ENCODE data around the gene BCL2L14. TPM values are rescaled to one million over a fixed set of nuclear protein-coding genes. Genes with fewer than 3 reads are reported as not detected.

Gene BCL2L14
- polyA plus RNA-seq, 1 of the 3 experiments (the other 2 are of a cell fraction) = not detected

GRCh38 chr12:12115514-12115913 is 44.8 kb downstream of the BCL2L14 start:
- H3K27me3 ChIP-seq (ENCODE audit: insufficient read depth) = no peaks in the 10 kb centered on the region
- H3F3A ChIP-seq (replicated peaks; ENCODE audit: insufficient read depth) = peaks cover 4% of the 10 kb centered on the region
- H4K20me1 ChIP-seq (ENCODE audit: insufficient read depth) = no peaks in the 10 kb centered on the region
- no peak for TF ChIP-seq EP300 (IDR thresholded peaks at IDR 0.05; ENCODE audit: borderline replicate concordance in 1 of 2, low read depth in 1 of 2, low read length in 1 of 2)
- no peak for TF ChIP-seq PBX3 (IDR thresholded peaks at IDR 0.05)
- no peak for TF ChIP-seq SIN3A (IDR thresholded peaks at IDR 0.05; ENCODE audit: borderline replicate concordance, low read depth, low read length)
- no peak for TF ChIP-seq RFX5 (IDR thresholded peaks at IDR 0.05; ENCODE audit: low read length)
- no peak for TF ChIP-seq SMC3 (IDR thresholded peaks at IDR 0.05; ENCODE audit: low read depth, low read length)
- no peak for TF ChIP-seq NFIC (IDR thresholded peaks at IDR 0.05; ENCODE audit: borderline replicate concordance)
- no peak for TF ChIP-seq FOXM1 (IDR thresholded peaks at IDR 0.05; ENCODE audit: low read depth)
- TF ChIP-seq NRF1 (IDR thresholded peaks at IDR 0.05; ENCODE audit: low read depth, low read length) = no peak
- TF ChIP-seq CHD2 (IDR thresholded peaks at IDR 0.05; ENCODE audit: low read length, partially characterized antibody) = no peak
- no peak for TF ChIP-seq ZBTB33 (IDR thresholded peaks at IDR 0.05; ENCODE audit: borderline replicate concordance, low read depth)
- no peaks in the 10 kb centered on the region for H3K79me2 ChIP-seq (ENCODE audit: insufficient read depth)
- H3K9me3 ChIP-seq = no peaks in the 10 kb centered on the region
- no peak overlapping the region for H3K27ac ChIP-seq (ENCODE audit: low read depth in 2 of 2, low read length in 1 of 2)
- no peak overlapping the region for H3K9ac ChIP-seq
- peaks cover 31 to 46% of the 10 kb centered on the region in 2 experiments for H3K36me3 ChIP-seq (replicated peaks in 1 of 2; ENCODE audit: control insufficient read depth in 1 of 2, insufficient read depth in 2 of 2, low read length in 1 of 2)
- ChIA-PET POLR2A (interaction anchor here (0.9 kb wide), 1 partner anchor 151 kb away, joined by 3 read pairs; the partner anchor contains the start of gene LRP6), CTCF (interaction anchor here (1.3 to 1.5 kb wide), 2 partner anchors 34 to 212 kb away, joined by 3 to 4 read pairs; no protein-coding TSS in a partner anchor)
- 94% methylated on average over 4 of the region's 4 CpGs for WGBS (ENCODE audit: low lambda C conversion rate)
- H3K9me2 ChIP-seq = no peaks in the 10 kb centered on the region
- H3K4me2 ChIP-seq = no peak overlapping the region
- H3K4me1 ChIP-seq (ENCODE audit: control insufficient read depth in 1 of 2, insufficient read depth in 2 of 2, low read depth in 1 of 2, low read length in 1 of 2) = no peaks in the 10 kb centered on the region; a peak in 1 of 4 replicates
- no peak for DNase-seq
- H2AFZ ChIP-seq (ENCODE audit: low read depth) = no peak overlapping the region
- no peak overlapping the region for H3K4me3 ChIP-seq (ENCODE audit: low read depth in 2 of 2, low read length in 1 of 2)

- Histone ChIP-seq H3K27ac (ENCODE audit: low read depth in 2 of 2, low read length in 1 of 2) (no peak overlapping the region), H3K27me3 (ENCODE audit: insufficient read depth) (no peaks in the 10 kb centered on the region), H2AFZ (ENCODE audit: low read depth) (no peak overlapping the region), H3K79me2 (ENCODE audit: insufficient read depth) (no peaks in the 10 kb centered on the region), H3K36me3 (replicated peaks in 1 of 2; ENCODE audit: control insufficient read depth in 1 of 2, insufficient read depth in 2 of 2, low read length in 1 of 2) (peaks cover 42 to 55% of the 10 kb centered on the region in 2 experiments), H3F3A (replicated peaks; ENCODE audit: insufficient read depth) (peaks cover 4% of the 10 kb centered on the region), H3K4me2 (no peak overlapping the region), H3K9ac (no peak overlapping the region), H3K4me1 (ENCODE audit: control insufficient read depth in 1 of 2, insufficient read depth in 2 of 2, low read depth in 1 of 2, low read length in 1 of 2) (peaks cover 0 to 5% of the 10 kb centered on the region in 2 experiments; a peak in 2 of 4 replicates), H4K20me1 (ENCODE audit: insufficient read depth) (no peaks in the 10 kb centered on the region), H3K9me3 (no peaks in the 10 kb centered on the region), H3K4me3 (ENCODE audit: low read depth in 2 of 2, low read length in 1 of 2) (no peak overlapping the region), H3K9me2 (no peaks in the 10 kb centered on the region)
- 91% methylated on average over 2 of the region's 2 CpGs for WGBS (ENCODE audit: low lambda C conversion rate)
- TF ChIP-seq EZH2phosphoT487 (IDR thresholded peaks at IDR 0.05; ENCODE audit: borderline replicate concordance, low read depth) (no peak), USF1 (IDR thresholded peaks at IDR 0.05; ENCODE audit: borderline replicate concordance, low read depth) (no peak), IRF3 (IDR thresholded peaks at IDR 0.05; ENCODE audit: low read depth, low read length) (no peak), ZBTB33 (IDR thresholded peaks at IDR 0.05; ENCODE audit: borderline replicate concordance, low read depth) (no peak), TEAD4 (IDR thresholded peaks at IDR 0.05; ENCODE audit: borderline replicate concordance, insufficient read depth) (no peak), NRF1 (IDR thresholded peaks at IDR 0.05; ENCODE audit: low read depth, low read length) (no peak), FOSL2 (IDR thresholded peaks at IDR 0.05; ENCODE audit: borderline replicate concordance, low read depth) (no peak), RAD21 (IDR thresholded peaks at IDR 0.05; ENCODE audit: low read length) (no peak), EP300 (IDR thresholded peaks at IDR 0.05; ENCODE audit: borderline replicate concordance in 1 of 2, low read depth in 1 of 2, low read length in 1 of 2) (no peak), POLR2AphosphoS5 (IDR thresholded peaks at IDR 0.05; ENCODE audit: low read depth, low read length) (no peak), MEF2A (IDR thresholded peaks at IDR 0.05; ENCODE audit: borderline replicate concordance, low read depth) (no peak), GATA2 (CRISPR knock-in tag; IDR thresholded peaks at IDR 0.05) (no peak), RCOR1 (IDR thresholded peaks at IDR 0.05; ENCODE audit: low read length) (no peak), MXI1 (IDR thresholded peaks at IDR 0.05; ENCODE audit: low read depth, low read length) (no peak)
- ChIA-PET CTCF (interaction anchor here (1.5 to 1.8 kb wide), 2 partner anchors 10 to 211 kb away, joined by 3 to 4 read pairs; no protein-coding TSS in a partner anchor), POLR2A (no interaction called here)
- DNase-seq = no peak
Observed at GRCh38 chr12:12116677-12117076, 45.9 kb downstream of the BCL2L14 start.
